Liver (tissue), 3 donors: ENCODE measurements around the gene GHITM.

Experiments used
- ATF3 ChIP-seq: IDR thresholded peaks from 2 replicates; pipeline ENCODE4 v1.6.1; 2016; ENCODE audit warnings: antibody characterized with exemption
- CTCF ChIP-seq: fragments of 150-350 bp; IDR thresholded peaks from 2 replicates; pipeline ENCODE4 v1.5.1; 2017; ENCODE audit warnings: improper control_type of control experiment, low read depth, low read length; ENCODE audit not compliant: missing input control
- GABPA ChIP-seq, 2 donors: IDR thresholded peaks in 1 of 2; conservative IDR thresholded peaks in 1 of 2; 2 replicates each; pipeline ENCODE4 v1.6.1; 2016; ENCODE audit warnings: antibody characterized with exemption in 2 of 2, mild to moderate bottlenecking in 1 of 2, moderate library complexity in 1 of 2
- HNF4A ChIP-seq, 2 donors: conservative IDR thresholded peaks; 2 replicates each; pipeline ENCODE4 v1.6.1; 2016; ENCODE audit warnings: antibody characterized with exemption in 2 of 2, mild to moderate bottlenecking in 2 of 2
- JUND ChIP-seq, 2 donors: IDR thresholded peaks; 2 replicates each; pipeline ENCODE4 v1.6.1; 2016; ENCODE audit warnings: antibody characterized with exemption in 2 of 2
- MAX ChIP-seq: IDR thresholded peaks from 2 replicates; pipeline ENCODE4 v1.6.1; 2016; ENCODE audit warnings: antibody characterized with exemption
- RAD21 ChIP-seq, 2 donors: IDR thresholded peaks; 2 replicates each; pipeline ENCODE4 v1.6.1; 2016; ENCODE audit warnings: antibody characterized with exemption in 2 of 2, mild to moderate bottlenecking in 2 of 2
- REST ChIP-seq: IDR thresholded peaks from 2 replicates; pipeline ENCODE4 v1.6.1; 2016; ENCODE audit warnings: antibody characterized with exemption, mild to moderate bottlenecking
- RXRA ChIP-seq, 2 donors: IDR thresholded peaks; 2 replicates each; pipeline ENCODE4 v1.6.1; 2017 to 2018; ENCODE audit warnings: antibody characterized with exemption in 2 of 2, mild to moderate bottlenecking in 1 of 2
- SP1 ChIP-seq: IDR thresholded peaks from 2 replicates; pipeline ENCODE4 v1.6.1; 2018; ENCODE audit warnings: antibody characterized with exemption, mild to moderate bottlenecking
- TAF1 ChIP-seq: conservative IDR thresholded peaks from 2 replicates; pipeline ENCODE4 v1.6.1; 2016; ENCODE audit warnings: antibody characterized with exemption, mild to moderate bottlenecking
- YY1 ChIP-seq: IDR thresholded peaks from 2 replicates; pipeline ENCODE4 v1.6.1; 2016; ENCODE audit warnings: antibody characterized with exemption, mild to moderate bottlenecking
- donor health status: healthy.
- donor health status: healthy.

- no peak for TF ChIP-seq REST
- no peak for TF ChIP-seq CTCF
- TF ChIP-seq MAX = no peak
- TF ChIP-seq RAD21 (IDR thresholded peaks at IDR 0.05) = no peak
- TF ChIP-seq SP1 = no peak
- TF ChIP-seq YY1 = no peak
- TF ChIP-seq GABPA (IDR thresholded peaks at IDR 0.05 in 1 of 2, conservative IDR thresholded peaks at IDR 0.05 in 1 of 2) = no peak
- TF ChIP-seq TAF1 = no peak
- TF ChIP-seq RXRA (IDR thresholded peaks at IDR 0.05) = no peak
- TF ChIP-seq JUND (IDR thresholded peaks at IDR 0.05) = no peak
- TF ChIP-seq ATF3 = no peak
- no peak for TF ChIP-seq HNF4A (conservative IDR thresholded peaks at IDR 0.05)
Measured at GRCh38 chr10:84163996-84164395, 24.7 kb downstream of the GHITM start.
